Body of pancreas (tissue), 4 donors: Measurements from ENCODE around the gene SH3D19.

Experiments
- POLR2A ChIP-seq, 3 donors: fragments of 450-650 bp; IDR thresholded peaks; one replicate each; pipeline ENCODE4 v1.6.1; 2016; ENCODE audit warnings: antibody characterized with exemption in 3 of 3, mild to moderate bottlenecking in 2 of 3
- TF ChIP-seq, protein P1 (sequence below), 7 experiments: fragments of 450-650 bp in 4 of 7; fragments of 200-600 bp in 3 of 7; sonication (generic) in 3 of 7; IDR thresholded peaks; one replicate each; pipeline ENCODE4 v1.5.1; 2016 to 2019; ENCODE audit warnings: antibody characterized with exemption in 7 of 7

DNA sequence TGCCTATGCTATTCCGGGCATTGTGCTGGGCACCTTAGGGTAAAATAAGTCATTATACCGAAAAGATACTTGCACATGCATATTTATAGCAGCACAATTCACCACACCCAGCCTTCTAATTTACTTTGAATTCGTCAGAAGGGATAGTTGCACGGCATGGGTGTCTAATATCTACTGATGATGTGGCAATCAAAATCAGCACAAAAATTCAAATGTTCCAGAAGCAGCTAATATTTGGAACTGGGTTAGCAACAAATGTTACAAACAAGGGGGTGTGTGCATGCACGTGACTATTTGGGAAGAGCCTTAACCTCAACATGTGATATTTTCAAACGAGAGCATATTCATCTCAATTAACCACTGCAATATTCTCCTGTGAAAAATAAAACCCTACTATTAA lies 128.2 kb downstream of the SH3D19 start:
- TF ChIP-seq, protein P1, sequence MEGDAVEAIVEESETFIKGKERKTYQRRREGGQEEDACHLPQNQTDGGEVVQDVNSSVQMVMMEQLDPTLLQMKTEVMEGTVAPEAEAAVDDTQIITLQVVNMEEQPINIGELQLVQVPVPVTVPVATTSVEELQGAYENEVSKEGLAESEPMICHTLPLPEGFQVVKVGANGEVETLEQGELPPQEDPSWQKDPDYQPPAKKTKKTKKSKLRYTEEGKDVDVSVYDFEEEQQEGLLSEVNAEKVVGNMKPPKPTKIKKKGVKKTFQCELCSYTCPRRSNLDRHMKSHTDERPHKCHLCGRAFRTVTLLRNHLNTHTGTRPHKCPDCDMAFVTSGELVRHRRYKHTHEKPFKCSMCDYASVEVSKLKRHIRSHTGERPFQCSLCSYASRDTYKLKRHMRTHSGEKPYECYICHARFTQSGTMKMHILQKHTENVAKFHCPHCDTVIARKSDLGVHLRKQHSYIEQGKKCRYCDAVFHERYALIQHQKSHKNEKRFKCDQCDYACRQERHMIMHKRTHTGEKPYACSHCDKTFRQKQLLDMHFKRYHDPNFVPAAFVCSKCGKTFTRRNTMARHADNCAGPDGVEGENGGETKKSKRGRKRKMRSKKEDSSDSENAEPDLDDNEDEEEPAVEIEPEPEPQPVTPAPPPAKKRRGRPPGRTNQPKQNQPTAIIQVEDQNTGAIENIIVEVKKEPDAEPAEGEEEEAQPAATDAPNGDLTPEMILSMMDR (IDR thresholded peaks at IDR 0.05): no peak
- no peak for TF ChIP-seq POLR2A (IDR thresholded peaks at IDR 0.05)
